HG03025 (cell line): ENCODE results near the gene BMP2K.
"Not testable (repeated sequence)": the region's sequence is repeated elsewhere in the genome, so short reads cannot be mapped to it uniquely, and the experiment has no call there.

ENCODE experiments used
- ATAC-seq: cut with Tn5 transposase; IDR thresholded peaks from one replicate; pipeline ENCODE4 v1.9.1; 2021; ENCODE audit warnings: mild to moderate bottlenecking, moderate library complexity; ENCODE audit not compliant: unreplicated experiment, low FRiP score

The BMP2K gene

DNA sequence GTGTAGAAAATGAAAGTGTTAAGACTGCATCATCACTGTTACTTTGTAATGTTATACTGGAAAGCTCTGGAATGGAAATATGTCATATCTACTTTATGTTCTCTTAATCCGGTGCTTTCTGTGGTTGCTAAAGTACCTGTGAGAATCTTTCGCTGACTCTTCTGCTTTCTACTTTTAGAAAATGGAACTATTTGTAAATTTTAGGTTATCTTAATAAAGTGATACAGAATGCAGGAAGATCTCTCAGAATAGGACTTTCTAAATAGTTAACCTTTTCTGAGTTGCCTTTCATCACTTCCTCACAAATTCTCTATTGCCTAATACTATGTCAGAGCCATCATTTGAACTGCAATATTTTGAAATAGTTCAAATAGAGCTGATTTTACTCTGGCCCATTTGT lies 69.3 kb downstream of the BMP2K start:
- ATAC-seq: no peak

DNA sequence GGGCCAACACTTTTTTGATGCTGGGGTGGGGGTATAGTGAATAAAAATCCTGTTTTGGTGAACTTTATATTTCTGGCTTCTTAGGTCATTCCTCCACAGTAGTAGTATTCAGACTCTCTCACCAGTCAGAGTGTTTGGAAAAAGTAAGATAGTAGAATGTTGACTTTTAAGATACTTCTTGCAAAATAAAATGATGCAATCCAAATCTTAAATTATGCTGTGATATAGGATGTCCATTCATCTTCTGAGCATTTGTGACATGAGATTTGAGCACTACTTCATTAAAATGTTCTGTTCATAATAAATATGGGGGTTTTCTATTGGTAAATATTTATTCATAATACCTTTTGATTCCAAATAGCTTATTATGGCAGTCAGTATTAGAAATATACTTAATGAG lies 70.1 kb downstream of the BMP2K start:
- no peak for ATAC-seq

DNA sequence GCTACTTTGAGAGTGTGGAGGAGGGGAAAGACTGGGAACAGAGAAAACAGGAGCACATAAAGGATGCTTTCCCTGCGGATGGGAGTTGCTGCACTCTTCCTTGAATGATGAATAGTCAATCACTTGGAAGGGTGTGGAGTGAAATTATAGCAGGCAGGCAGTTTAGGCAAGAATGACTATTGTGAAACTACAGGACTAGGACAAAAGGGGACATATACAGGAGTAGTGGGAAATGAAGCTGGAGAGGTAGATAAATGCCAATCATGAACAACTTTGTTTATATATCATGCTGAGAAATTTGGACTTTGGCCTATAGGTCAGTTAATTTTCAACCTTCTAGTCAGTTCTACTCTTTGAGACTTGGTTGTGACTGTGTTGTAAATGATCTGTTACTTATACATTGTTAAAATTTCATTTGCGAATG lies 86.2 kb downstream of the BMP2K start:
- no peak for ATAC-seq

- ATAC-seq: no peak
Observed at GRCh38 chr4:78863254-78863869, 87.2 kb downstream of the BMP2K start.

DNA sequence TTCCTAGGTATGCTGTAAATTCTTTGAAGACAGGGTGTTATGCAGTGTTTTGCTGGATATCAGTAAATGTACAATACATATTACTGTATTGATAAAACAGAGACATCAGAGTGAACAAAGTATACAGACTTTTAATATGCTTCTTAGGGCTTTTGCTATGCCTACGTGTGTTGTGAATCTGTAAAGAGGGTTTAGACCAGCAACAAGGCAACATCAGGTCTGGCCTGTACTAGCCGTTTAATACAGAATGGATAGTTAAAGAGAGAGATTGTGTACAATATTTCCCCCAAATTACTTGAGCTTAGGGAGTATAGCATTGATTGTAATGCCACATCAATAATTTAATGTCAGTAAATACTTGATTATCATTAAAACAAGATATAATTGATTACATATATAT lies 87.8 kb downstream of the BMP2K start:
- ATAC-seq: no peak

DNA sequence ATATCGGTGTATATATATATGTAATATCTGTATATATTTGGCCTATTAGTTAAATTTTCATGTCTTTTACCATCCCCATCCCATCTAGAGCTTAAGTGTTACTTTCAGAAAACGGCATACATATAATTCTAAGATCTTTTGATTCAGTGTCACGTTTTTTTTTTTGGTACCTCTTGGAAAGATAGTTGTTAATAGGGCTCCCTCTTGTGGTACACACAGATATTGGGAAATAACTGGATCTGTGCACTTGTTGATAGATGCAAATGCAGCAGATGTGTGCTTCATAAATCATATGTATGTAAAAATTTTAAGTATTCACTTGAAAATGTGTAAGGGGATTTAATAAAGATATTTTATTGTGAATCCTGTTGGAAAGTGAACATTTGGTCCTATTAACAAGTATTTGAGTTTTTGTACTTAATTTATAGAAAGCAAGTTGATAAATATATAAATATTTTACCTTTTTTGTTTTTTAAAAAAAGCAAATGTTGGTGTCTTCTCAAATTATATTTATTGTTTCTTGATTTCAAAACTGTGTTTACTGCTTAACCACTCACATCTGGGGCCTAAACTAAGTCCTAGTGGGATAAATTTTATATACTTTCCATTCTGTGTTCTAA lies 88.4 kb downstream of the BMP2K start:
- ATAC-seq: no peak

DNA sequence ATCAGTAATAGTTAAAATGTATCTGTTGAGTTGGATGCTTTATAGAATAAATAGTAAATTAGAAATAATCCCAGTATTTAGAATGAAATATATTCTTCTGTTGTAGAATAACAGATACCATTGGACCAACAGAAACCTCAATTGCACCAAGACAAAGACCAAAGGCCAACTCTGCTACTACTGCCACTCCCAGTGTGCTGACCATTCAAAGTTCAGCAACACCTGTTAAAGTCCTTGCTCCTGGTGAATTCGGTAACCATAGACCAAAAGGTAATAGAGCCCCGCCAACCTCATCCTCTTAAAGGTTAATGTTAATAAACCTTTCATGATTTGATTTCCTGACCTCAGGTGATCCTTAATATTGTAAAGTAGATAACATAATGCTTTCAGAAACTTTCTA lies 89.3 kb downstream of the BMP2K start:
- no peak for ATAC-seq

- not testable (repeated sequence) for ATAC-seq
Observed at GRCh38 chr4:78868712-78869111, 92.6 kb downstream of the BMP2K start.

GRCh38 chr4:78870056-78870455 lies 93.9 kb downstream of the BMP2K start:
- no peak for ATAC-seq

GRCh38 chr4:78876568-78877320 lies 100.6 kb downstream of the BMP2K start:
- ATAC-seq: no peak

DNA sequence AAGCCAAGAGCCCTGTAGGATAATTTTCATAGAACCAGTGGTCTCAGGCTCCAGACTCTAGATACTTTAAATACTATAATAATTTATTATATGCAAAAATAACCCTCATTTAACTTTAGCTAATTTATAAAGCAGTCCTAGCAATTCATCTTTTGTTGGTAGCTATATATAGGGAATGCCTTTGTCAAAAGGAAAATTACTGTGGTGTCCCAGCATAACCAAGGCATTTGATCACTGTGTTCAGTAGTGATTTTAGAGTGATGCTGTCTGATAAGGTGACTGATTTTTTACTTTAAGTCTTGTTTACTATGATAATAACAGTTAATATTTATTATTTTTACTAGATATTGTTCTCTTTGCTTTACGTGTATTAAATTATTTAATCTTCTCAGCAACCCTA lies 101.9 kb downstream of the BMP2K start:
- ATAC-seq: no peak

DNA sequence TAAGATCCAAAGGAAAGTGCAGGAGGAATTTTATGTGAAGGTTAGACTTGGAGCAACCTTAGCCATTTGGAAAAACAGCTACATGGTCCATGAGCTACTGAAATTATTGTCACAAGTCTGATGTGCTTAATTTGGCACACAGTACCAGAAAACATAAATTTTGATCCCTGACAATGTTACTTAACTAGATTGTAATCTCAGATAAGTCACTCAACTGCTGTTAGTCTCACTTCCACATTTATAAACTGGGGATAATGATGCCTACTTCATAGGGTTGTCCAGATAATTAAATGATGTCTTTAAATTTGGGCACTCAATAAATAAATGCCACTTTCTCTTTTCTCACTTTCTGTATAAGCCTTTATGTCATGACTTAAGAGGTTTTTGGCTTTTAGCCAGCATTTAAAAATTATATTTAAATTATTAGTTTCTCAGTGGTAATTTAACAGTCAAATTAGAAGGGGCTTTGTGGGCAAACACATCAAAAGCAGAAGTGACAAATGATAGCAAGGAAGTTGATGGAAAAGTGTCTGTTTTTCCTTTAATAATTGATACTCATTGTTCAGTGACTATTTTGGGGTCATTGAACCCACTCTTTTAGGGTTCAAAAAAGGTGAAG lies 104.8 kb downstream of the BMP2K start:
- ATAC-seq: no peak

DNA sequence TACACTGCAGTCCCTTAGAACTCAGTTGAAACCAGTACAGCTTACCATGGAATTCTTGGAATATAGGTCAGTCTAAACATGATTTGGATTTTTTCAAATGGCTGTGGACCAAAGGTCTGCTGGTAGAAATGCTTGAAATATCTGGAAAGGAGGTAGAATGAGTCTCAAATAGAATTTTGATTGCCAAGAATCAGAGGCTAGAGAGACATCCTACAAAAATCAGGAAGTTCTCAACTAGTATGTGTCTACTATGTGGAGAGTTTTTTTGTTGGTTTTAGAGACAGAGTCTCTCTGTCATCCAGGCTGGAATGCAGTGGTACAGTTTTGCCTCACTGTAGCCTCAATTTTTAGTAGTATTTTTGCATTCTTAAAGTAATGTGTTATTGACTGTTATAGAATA lies 109.4 kb downstream of the BMP2K start:
- ATAC-seq: no peak

DNA sequence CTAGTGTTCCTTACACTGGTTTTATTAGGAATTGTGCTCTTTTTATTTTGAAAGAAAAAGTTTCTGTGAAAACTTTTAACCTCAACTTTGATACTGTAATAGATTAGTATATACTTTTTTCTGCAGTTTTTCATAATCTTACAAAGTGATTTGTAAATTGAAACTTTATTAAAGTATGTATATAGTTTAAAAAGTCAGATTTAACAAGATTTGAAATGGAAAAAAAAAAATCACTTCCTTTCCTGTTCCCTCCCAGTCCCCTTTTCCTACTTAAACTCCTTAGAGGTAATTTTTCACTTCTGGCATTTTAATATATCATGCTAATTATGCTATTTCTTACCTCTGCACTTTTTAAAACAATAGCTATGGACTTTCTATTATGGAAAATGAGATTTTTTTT lies 113.8 kb downstream of the BMP2K start:
- ATAC-seq: no peak

GRCh38 chr4:78899302-78899701 lies 123.2 kb downstream of the BMP2K start:
- no peak for ATAC-seq

DNA sequence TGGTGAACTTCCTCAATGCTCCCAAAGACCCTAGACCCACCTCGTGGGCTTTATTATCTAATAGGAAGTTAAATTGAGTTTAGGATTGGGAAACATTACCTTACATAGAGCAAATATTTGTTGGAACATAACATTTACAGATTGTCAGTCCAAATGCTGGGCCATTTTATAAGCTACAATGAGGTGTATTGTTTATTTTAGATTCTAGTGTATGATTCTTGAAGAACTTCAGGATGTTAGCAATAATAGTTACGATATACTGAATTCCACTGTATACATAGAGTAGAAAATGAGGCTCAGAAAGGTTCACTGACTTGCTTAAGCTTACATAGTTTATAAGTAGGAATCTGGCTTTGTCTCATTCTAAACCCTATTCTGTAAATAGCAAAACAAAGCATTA lies 125.7 kb downstream of the BMP2K start:
- ATAC-seq: no peak

- no peak for ATAC-seq
Observed at GRCh38 chr4:78902298-78902697, 126.1 kb downstream of the BMP2K start.

GRCh38 chr4:78904143-78904542 lies 128.0 kb downstream of the BMP2K start:
- no peak for ATAC-seq

DNA sequence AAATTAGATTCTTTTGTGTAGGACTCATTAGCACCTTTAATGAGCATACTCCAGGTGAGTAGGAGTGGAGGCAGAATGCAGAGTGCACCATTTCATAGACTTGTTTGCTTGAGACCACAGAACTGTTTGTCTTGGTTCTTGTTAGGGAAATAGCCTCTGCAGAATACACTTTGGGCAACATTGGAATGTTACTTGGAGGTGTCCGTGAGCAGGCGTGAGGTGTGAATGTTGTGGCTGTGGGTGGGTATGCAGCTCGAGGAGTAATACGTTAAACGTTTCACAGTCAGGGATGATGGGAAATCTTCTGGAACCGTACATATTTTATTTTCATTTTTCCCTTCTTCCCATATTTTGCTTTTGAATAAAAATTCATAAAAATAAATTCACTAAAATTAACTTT lies 131.5 kb downstream of the BMP2K start:
- ATAC-seq: no peak

DNA sequence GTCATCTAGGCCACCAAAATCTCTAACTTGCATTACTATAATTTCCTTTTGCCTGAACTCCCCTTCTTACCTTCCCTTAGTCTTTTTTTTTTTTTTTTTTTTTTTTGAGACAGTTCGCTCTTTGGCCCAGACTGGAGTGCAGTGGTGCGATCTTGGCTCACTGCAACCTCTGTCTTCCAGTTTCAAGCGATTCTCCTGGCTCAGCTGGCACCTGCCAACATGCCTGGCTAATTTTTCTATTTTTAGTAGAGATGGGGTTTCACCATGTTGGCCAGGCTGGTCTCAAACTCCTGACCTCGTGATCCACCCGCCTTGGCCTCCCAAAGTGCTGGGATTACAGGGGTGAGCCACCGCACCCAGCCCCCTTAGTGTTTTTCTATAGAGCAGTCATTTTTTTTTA lies 132.8 kb downstream of the BMP2K start:
- ATAC-seq: not testable (repeated sequence)

- no peak for ATAC-seq
Observed at GRCh38 chr4:78910612-78911011, 134.5 kb downstream of the BMP2K start.
